HepG2 (cell line): ENCODE results near the gene PWWP2A. TPM values are rescaled to one million over a fixed set of nuclear protein-coding genes. Genes with fewer than 3 reads are reported as not detected.

ENCODE experiments used
- BATF2 ChIP-seq: sonication (generic); formaldehyde crosslinking; IDR thresholded peaks from 2 replicates; pipeline ENCODE4 v1.8.0; 2022; ENCODE audit warnings: mild to moderate bottlenecking, missing genetic modification reagents, moderate library complexity
- DDIT3 ChIP-seq: sonication (generic); formaldehyde crosslinking; IDR thresholded peaks from 2 replicates; pipeline ENCODE4 v1.4.0; 2020; ENCODE audit warnings: mild to moderate bottlenecking, missing genetic modification reagents
- E2F2 ChIP-seq: sonication (generic); formaldehyde crosslinking; IDR thresholded peaks from 2 replicates; pipeline ENCODE4 v1.4.0; 2020; ENCODE audit warnings: missing genetic modification reagents, borderline replicate concordance
- ETS1 ChIP-seq: sonication (generic); formaldehyde crosslinking; IDR thresholded peaks from 2 replicates; pipeline ENCODE4 v1.4.0; 2020; ENCODE audit warnings: missing genetic modification reagents
- FLYWCH1 ChIP-seq: sonication (generic); formaldehyde crosslinking; IDR thresholded peaks from 2 replicates; pipeline ENCODE4 v1.8.1; 2023; ENCODE audit warnings: mild to moderate bottlenecking, missing genetic modification reagents
- GLI4 ChIP-seq: sonication (generic); formaldehyde crosslinking; IDR thresholded peaks from 2 replicates; pipeline ENCODE4 v1.5.1; 2020; ENCODE audit warnings: missing genetic modification reagents, mild to moderate bottlenecking, moderate library complexity, borderline replicate concordance
- MEF2D ChIP-seq: sonication (generic); formaldehyde crosslinking; IDR thresholded peaks from 2 replicates; pipeline ENCODE4 v1.5.1; 2020; ENCODE audit warnings: mild to moderate bottlenecking, missing genetic modification reagents
- PHF21A ChIP-seq: sonication (generic); formaldehyde crosslinking; IDR thresholded peaks from 2 replicates; pipeline ENCODE4 v1.5.0; 2020; ENCODE audit warnings: mild to moderate bottlenecking, missing genetic modification reagents
- SMYD3 ChIP-seq: sonication (generic); formaldehyde crosslinking; IDR thresholded peaks from 2 replicates; pipeline ENCODE4 v1.8.1; 2023; ENCODE audit warnings: mild to moderate bottlenecking, missing genetic modification reagents
- SNAPC5 ChIP-seq: sonication (generic); formaldehyde crosslinking; IDR thresholded peaks from 2 replicates; pipeline ENCODE4 v1.8.1; 2023; ENCODE audit warnings: mild to moderate bottlenecking, missing genetic modification reagents, borderline replicate concordance
- THAP9 ChIP-seq: sonication (generic); formaldehyde crosslinking; IDR thresholded peaks from 2 replicates; pipeline ENCODE4; 2020; ENCODE audit warnings: missing genetic modification reagents, mild to moderate bottlenecking, borderline replicate concordance
- ZBTB26 ChIP-seq: IDR thresholded peaks from 2 replicates; pipeline ENCODE4 v1.6.1; 2016; ENCODE audit warnings: missing compliant biosample characterization, missing genetic modification reagents, borderline replicate concordance
- ZGPAT ChIP-seq: IDR thresholded peaks from 2 replicates; pipeline ENCODE4 v1.6.1; 2016; ENCODE audit warnings: mild to moderate bottlenecking
- ZNF17 ChIP-seq: sonication (generic); formaldehyde crosslinking; IDR thresholded peaks from 2 replicates; pipeline ENCODE4 v1.5.0; 2020; ENCODE audit warnings: mild to moderate bottlenecking, missing genetic modification reagents
- ZNF501 ChIP-seq: sonication (generic); formaldehyde crosslinking; IDR thresholded peaks from 2 replicates; pipeline ENCODE4 v1.5.1; 2020; ENCODE audit warnings: mild to moderate bottlenecking, moderate library complexity, missing genetic modification reagents
- ZNF558 ChIP-seq: sonication (generic); formaldehyde crosslinking; IDR thresholded peaks from 2 replicates; pipeline ENCODE4 v1.9.0; 2022; ENCODE audit warnings: mild to moderate bottlenecking, missing genetic modification reagents, borderline replicate concordance
- ZNF737 ChIP-seq: sonication (generic); formaldehyde crosslinking; IDR thresholded peaks from 2 replicates; pipeline ENCODE4 v1.5.0; 2020; ENCODE audit warnings: missing genetic modification reagents, mild to moderate bottlenecking, borderline replicate concordance
- ZNF777 ChIP-seq: sonication (generic); formaldehyde crosslinking; IDR thresholded peaks from 2 replicates; pipeline ENCODE4 v1.4.0; 2020; ENCODE audit warnings: missing genetic modification reagents
- ZSCAN30 ChIP-seq: sonication (generic); formaldehyde crosslinking; IDR thresholded peaks from 2 replicates; pipeline ENCODE4 v1.5.0; 2020; ENCODE audit warnings: mild to moderate bottlenecking, missing genetic modification reagents
- polyA plus RNA-seq, 8 experiments: library from polyadenylated mRNA; depleted of rRNA in 3 of 8; stranded (reverse) in 7 of 8; unstranded in 1 of 8; fragments of >200 nt; fragmentation: Illumina TruSeq in 4 of 8; extraction: Trizol in 4 of 8; gene quantifications; 2 replicates each; pipeline versions ENCODE4 v1.2.1 to v1.2.3, GENCODE V29; 2011 to 2016; ENCODE audit warnings: low read depth in 4 of 8, missing spikeins in 1 of 8, mixed read lengths in 1 of 8; ENCODE audit not compliant: insufficient read depth in 1 of 8
- total RNA-seq, 5 experiments: library from RNA; depleted of rRNA; stranded (reverse); fragments of >200 nt; fragmentation: Illumina TruSeq; extraction: Trizol; gene quantifications; 2 replicates each; pipeline ENCODE4 v1.2.3, GENCODE V29; 2016; ENCODE audit warnings: low read depth in 1 of 5

The PWWP2A gene
- total and polyA plus RNA-seq, 2 of the 13 experiments (the other 11 are each of a cell fraction or from before 2014, with no cell fraction given) = 7.3 to 16.9 TPM

GRCh38 chr5:160119142-160119904 lies at the start of gene PWWP2A (continued):
- peak; percentile 64; the same call in 1 of the 2 replicates for TF ChIP-seq ZGPAT
- no peak for TF ChIP-seq GLI4 (CRISPR knock-in tag)
- no peak for TF ChIP-seq ZBTB26 (CRISPR knock-in tag)
- no peak for TF ChIP-seq PHF21A (CRISPR knock-in tag)
- TF ChIP-seq ZNF501 (CRISPR knock-in tag) = peak; percentile 78
- TF ChIP-seq ZSCAN30 (CRISPR knock-in tag) = no peak
- TF ChIP-seq ZNF777 = 0 out of 2 replicates have a peak, but pooled peaks have one; percentile 25
- TF ChIP-seq ZNF737 (CRISPR knock-in tag) = no peak
- TF ChIP-seq ZNF558 (CRISPR knock-in tag) = no peak
- TF ChIP-seq THAP9 = no peak; the same call in 1 of the 2 replicates
- no peak for TF ChIP-seq ZNF17
- TF ChIP-seq ETS1 = peak; percentile 46; the same call in 1 of the 2 replicates
- TF ChIP-seq E2F2 (CRISPR knock-in tag) = 0 out of 2 replicates have a peak, but pooled peaks have one; percentile 4
- no peak for TF ChIP-seq FLYWCH1 (CRISPR knock-in tag)
- TF ChIP-seq MEF2D (CRISPR knock-in tag) = 0 out of 2 replicates have a peak, but pooled peaks have one; percentile 30
- TF ChIP-seq SNAPC5 = no peak
- TF ChIP-seq DDIT3 = no peak
- TF ChIP-seq BATF2 (CRISPR knock-in tag) = no peak; the same call in 1 of the 2 replicates
- TF ChIP-seq SMYD3 (CRISPR knock-in tag) = 0 out of 2 replicates have a peak, but pooled peaks have one; percentile 68
